Large intestine (tissue), 3 donors: ENCODE measurements around the gene STARD6. TPM values are rescaled to one million over a fixed set of nuclear protein-coding genes. Genes with fewer than 3 reads are reported as not detected.
"Not testable (repeated sequence)": the region's sequence is repeated elsewhere in the genome, so short reads cannot be mapped to it uniquely, and the experiment has no call there.

Experiments
- DNase-seq, 2 donors: peaks; one replicate each; pipeline versions ENCODE4 v3.0.0 to v3.0.0-alpha.2; 2013
- H3K27ac ChIP-seq: one replicate; pipeline ENCODE4 v1.5.1; 2013; ENCODE audit warnings: low read length
- H3K27me3 ChIP-seq: 2 replicates; pipeline ENCODE4 v1.6.1; 2013; ENCODE audit warnings: low read length; ENCODE audit not compliant: control insufficient read depth, insufficient read depth
- H3K36me3 ChIP-seq: 2 replicates; pipeline ENCODE4 v1.6.1; 2013; ENCODE audit warnings: low read length; ENCODE audit not compliant: control insufficient read depth, insufficient read depth
- H3K4me1 ChIP-seq: one replicate; pipeline ENCODE4 v1.6.1; 2013; ENCODE audit warnings: low read length; ENCODE audit not compliant: control insufficient read depth, insufficient read depth
- H3K4me3 ChIP-seq: one replicate; pipeline ENCODE4 v1.5.1; 2013; ENCODE audit warnings: low read length
- H3K9me3 ChIP-seq: one replicate; pipeline ENCODE4 v1.6.1; 2013; ENCODE audit warnings: mild to moderate bottlenecking, low read depth, low read length, moderate library complexity; ENCODE audit not compliant: control insufficient read depth
- WGBS: methylation state at CpG from one replicate; pipeline ENCODE4 v1.1.5; 2013; ENCODE audit warnings: low lambda C conversion rate; ENCODE audit not compliant: insufficient coverage; 5-methylcytosine and 5-hydroxymethylcytosine counted together
- polyA plus RNA-seq: library from polyadenylated mRNA; unstranded; fragments of 120-200 nt; gene quantifications from one replicate; pipeline ENCODE4 v1.2.1, GENCODE V29; 2013

The STARD6 gene
- polyA plus RNA-seq, 1 donor, result 0.06 TPM

DNA sequence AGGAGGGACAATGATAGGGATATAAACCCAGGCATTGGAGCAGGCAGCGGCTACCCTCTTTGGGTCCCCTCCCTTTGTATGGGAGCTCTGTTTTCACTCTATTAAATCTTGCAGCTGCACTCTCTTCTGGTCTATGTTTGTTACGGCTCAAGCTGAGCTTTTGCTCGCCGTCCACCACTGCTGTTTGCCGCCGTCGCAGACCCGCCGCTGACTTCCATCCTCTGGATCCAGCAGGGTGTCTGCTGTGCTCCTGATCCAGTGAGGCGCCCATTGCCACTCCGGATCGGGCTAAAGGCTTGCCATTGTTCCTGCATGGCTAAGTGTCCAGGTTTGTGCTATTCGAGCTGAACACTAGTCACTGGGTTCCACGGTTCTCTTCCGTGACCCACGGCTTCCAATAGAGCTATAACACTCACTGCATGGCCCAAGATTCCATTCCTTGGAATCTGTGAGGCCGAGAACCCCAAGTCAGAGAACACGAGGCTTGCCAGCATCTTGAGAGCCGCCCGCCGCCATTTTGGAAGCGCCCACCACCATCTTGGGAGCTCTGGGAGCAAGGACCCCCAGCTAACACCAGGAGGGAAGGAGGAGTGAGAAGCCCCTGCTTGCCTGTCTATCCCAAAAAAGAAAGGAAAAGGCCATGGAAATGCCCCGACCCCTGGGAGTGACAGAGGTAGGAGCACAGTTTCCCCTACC lies 29.3 kb upstream of the STARD6 start:
- H3K4me3 ChIP-seq, H3K4me1 ChIP-seq, DNase-seq, H3K9me3 ChIP-seq, H3K36me3 ChIP-seq, H3K27ac ChIP-seq, H3K27me3 ChIP-seq: not testable (repeated sequence)
- WGBS, result 100% methylated on average over 1 of the region's 23 CpGs

- no peaks in the 10 kb centered on the region for H3K27me3 ChIP-seq
- no peak overlapping the region for H3K27ac ChIP-seq
- H3K4me1 ChIP-seq, result no peaks in the 10 kb centered on the region
- no peaks in the 10 kb centered on the region for H3K9me3 ChIP-seq
- no peak overlapping the region for H3K4me3 ChIP-seq
- no peak for DNase-seq
- H3K36me3 ChIP-seq, result no peaks in the 10 kb centered on the region
- no CpG with 5 or more reads among the region's 4 CpGs for WGBS
These were observed 28.4 kb upstream of the STARD6 start for GRCh38 chr18:54386043-54386442.

DNA sequence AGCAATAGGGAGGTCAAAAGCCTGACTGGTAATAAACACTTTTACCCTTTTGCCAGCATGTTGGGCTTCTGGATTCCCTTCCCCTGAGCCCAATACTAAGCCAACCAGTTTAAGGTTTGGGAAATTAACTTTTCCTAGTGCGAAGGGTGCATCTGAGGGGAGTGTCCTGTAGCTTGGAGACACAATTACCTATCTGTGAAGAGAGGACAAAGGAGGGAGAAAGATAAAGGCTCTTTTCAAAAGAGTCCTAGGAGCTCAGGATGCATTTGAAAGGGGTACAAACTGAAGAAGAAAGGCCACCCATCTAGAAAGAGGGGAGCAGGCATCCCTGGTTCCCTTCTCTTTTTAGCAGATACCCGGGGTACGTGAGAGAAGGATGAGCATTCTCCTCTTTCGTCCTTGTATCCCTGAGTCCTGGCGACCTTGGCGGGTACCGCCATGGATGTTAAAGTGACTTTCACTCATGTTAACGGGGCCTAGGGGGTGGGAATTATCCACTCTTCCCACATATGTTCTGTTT lies 25.1 kb upstream of the STARD6 start:
- Histone ChIP-seq H3K4me3 (no peak overlapping the region), H3K27ac (no peak overlapping the region), H3K27me3 (no peaks in the 10 kb centered on the region), H3K4me1 (no peaks in the 10 kb centered on the region), H3K36me3 (no peaks in the 10 kb centered on the region), H3K9me3 (no peaks in the 10 kb centered on the region)
- DNase-seq, result no peak
- no CpG with 5 or more reads among the region's 8 CpGs for WGBS

GRCh38 chr18:54382076-54382475 lies 24.4 kb upstream of the STARD6 start:
- DNase-seq, result no peak
- Histone ChIP-seq H3K27me3 (no peaks in the 10 kb centered on the region), H3K9me3 (no peaks in the 10 kb centered on the region), H3K4me3 (no peak overlapping the region), H3K4me1 (no peaks in the 10 kb centered on the region), H3K27ac (no peak overlapping the region), H3K36me3 (no peaks in the 10 kb centered on the region)
- WGBS, result no CpG with 5 or more reads among the region's 3 CpGs

DNA sequence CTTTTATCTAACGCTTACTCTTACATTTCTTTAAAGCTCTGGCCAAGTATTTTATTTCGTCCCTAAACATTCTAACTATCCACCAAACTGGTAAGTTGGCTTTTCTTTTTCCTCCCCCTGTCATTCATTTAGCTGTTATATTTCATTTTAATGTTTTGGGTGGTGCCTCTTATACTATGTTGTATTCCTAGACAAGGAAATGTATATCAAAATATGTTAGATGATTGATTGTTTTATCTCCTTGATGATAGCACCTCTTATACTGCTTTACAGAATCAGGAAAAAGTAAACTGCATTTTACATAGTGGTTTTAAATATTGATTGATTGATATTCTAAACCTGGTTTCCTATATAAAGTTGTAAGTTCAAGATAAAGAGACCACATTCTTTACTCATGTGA lies 24.0 kb upstream of the STARD6 start:
- H3K4me1 ChIP-seq, result no peaks in the 10 kb centered on the region
- no peak overlapping the region for H3K4me3 ChIP-seq
- no peak overlapping the region for H3K27ac ChIP-seq
- no peaks in the 10 kb centered on the region for H3K9me3 ChIP-seq
- H3K36me3 ChIP-seq, result no peaks in the 10 kb centered on the region
- WGBS, result 100% methylated on average over 2 of the region's 2 CpGs
- no peaks in the 10 kb centered on the region for H3K27me3 ChIP-seq
- no peak for DNase-seq

DNA sequence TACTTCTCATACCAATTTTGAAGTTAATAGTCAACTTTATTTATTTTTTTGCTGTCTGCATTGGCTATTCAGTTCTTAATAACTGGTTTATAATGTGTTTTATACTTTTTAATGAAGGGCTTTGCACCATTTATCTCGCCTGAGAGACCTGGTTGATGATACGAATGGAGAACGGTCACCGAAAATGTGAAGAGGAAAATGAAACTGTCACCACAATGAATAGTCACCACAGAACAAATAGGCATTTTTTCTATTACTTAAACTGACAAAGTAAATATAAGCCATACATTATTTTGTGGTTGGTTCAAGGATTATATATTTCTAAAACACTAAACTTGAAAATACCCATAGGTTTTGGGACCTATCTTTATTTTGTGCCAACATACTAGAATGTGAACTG lies 20.4 kb upstream of the STARD6 start:
- Histone ChIP-seq H3K9me3 (no peaks in the 10 kb centered on the region), H3K27ac (no peak overlapping the region), H3K36me3 (no peaks in the 10 kb centered on the region), H3K4me3 (no peak overlapping the region), H3K27me3 (no peaks in the 10 kb centered on the region), H3K4me1 (no peaks in the 10 kb centered on the region)
- no peak for DNase-seq
- WGBS, result no CpG with 5 or more reads among the region's 4 CpGs

DNA sequence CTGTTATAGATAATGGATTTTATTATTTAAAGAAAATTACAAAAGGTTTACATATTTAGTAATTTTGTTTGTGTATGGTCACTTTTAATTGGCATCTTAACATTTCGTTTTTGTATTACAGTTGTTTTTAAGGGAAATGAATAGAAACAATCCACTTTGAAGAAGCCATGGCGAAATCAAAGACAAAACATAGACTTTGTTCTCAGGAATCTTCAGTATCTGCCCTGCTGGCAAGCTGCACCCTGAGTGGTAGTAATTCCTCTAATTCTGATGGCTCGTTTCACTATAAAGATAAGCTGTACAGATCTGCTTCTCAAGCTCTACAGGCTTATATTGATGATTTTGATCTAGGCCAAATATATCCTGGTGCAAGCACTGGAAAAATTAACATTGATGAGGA lies 2.7 kb upstream of the STARD6 start:
- Histone ChIP-seq H3K27ac (no peak overlapping the region), H3K27me3 (peaks cover 2% of the 10 kb centered on the region), H3K36me3 (peaks cover 4% of the 10 kb centered on the region), H3K4me3 (no peak overlapping the region), H3K9me3 (no peaks in the 10 kb centered on the region), H3K4me1 (no peaks in the 10 kb centered on the region)
- 86% methylated on average over 1 of the region's 3 CpGs for WGBS
- DNase-seq, result peak in 1 of 2 donors; percentile 5

GRCh38 chr18:54359233-54359632 lies 1.6 kb upstream of the STARD6 start:
- Histone ChIP-seq H3K27ac (no peak overlapping the region), H3K4me1 (no peaks in the 10 kb centered on the region), H3K4me3 (peak overlapping the region; percentile 81), H3K36me3 (peaks cover 4% of the 10 kb centered on the region), H3K27me3 (peaks cover 2% of the 10 kb centered on the region), H3K9me3 (no peaks in the 10 kb centered on the region)
- WGBS, result 80% methylated on average over 2 of the region's 6 CpGs
- DNase-seq, result no peak

GRCh38 chr18:54358495-54359040 lies 910 bp upstream of the STARD6 start:
- Histone ChIP-seq H3K27me3 (peaks cover 2% of the 10 kb centered on the region), H3K4me1 (no peaks in the 10 kb centered on the region), H3K27ac (peak overlapping the region; percentile 71), H3K4me3 (peak overlapping the region; percentile 81), H3K36me3 (peaks cover 4% of the 10 kb centered on the region), H3K9me3 (no peaks in the 10 kb centered on the region)
- peak in 1 of 2 donors; percentile 4 for DNase-seq
- 11% methylated on average over 5 of the region's 21 CpGs for WGBS

DNA sequence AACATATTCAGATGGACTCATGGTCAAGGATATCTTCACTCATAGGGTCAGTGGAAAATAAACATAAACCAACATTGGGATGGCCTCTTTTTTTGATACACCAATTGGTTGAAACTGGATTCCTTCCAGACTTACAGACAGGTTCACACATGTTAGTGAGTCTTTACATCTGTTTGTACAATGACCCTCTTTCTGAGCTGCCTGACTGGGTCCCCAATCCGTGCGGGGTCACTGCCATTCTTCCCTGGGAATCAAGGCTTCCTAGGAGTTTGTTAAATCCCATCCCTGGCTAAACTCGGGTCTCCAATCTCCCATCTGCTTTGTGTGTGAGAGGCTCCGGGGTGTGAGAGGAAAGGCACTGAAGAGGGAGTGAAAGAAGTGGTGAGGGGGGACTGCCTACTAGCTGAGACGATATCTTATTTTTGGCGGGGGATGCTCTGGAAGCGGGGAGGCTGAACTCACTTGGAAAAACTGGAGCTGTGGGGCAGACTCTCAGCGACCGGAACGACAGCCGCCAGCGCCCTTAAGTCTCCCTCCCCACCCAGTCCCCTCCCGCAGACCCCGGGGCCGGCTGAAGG lies 487 bp downstream of the STARD6 start:
- Histone ChIP-seq H3K27ac (peak overlapping the region; percentile 71), H3K4me3 (peak overlapping the region; percentile 81), H3K9me3 (no peaks in the 10 kb centered on the region), H3K36me3 (peaks cover 4% of the 10 kb centered on the region), H3K4me1 (no peaks in the 10 kb centered on the region), H3K27me3 (peaks cover 2% of the 10 kb centered on the region)
- WGBS, result 0% methylated on average over 1 of the region's 15 CpGs
- peak in 1 of 2 donors; percentile 11 for DNase-seq
